GM12878 (cell line): ENCODE data around the gene IFNAR1. TPM values are rescaled to one million over a fixed set of nuclear protein-coding genes. Genes with fewer than 3 reads are reported as not detected.
"Not testable (repeated sequence)": the region's sequence is repeated elsewhere in the genome, so short reads cannot be mapped to it uniquely, and the experiment has no call there.

ENCODE experiments used
- ATAC-seq: fragments of 200-7000 bp; cut with Tn5 transposase; 3 replicates; pipeline ENCODE4 v1.9.1; 2020; ENCODE audit warnings: mild to moderate bottlenecking, moderate library complexity
- BruUV-seq: library from RNA; stranded (reverse); fragments of 400-500 nt; replicated peaks from 2 replicates; lab custom pipeline; 2021; lab: Mats Ljungman, UMichigan
- CTCF ChIA-PET: fragments of 300-600 bp; sonication (Branson Sonifier 250); formaldehyde crosslinking; extraction: SDS; loops from one replicate; lab custom pipeline; 2021; ENCODE audit warnings: inconsistent platforms; lab: Yijun Ruan, JAX
- POLR2A ChIA-PET: fragments of 350-600 bp; formaldehyde crosslinking; extraction: SDS; loops from one replicate; lab custom pipeline; 2021; ENCODE audit warnings: inconsistent platforms; lab: Charles Lee
- RAD21 ChIA-PET: fragments of 300-600 bp; sonication (Branson Sonifier 250); formaldehyde crosslinking; loops from one replicate; lab custom pipeline; 2023; ENCODE audit warnings: antibody characterized with exemption; ENCODE audit not compliant: unreplicated experiment; lab: Charles Lee
- SMC1A ChIA-PET: fragments of 300-600 bp; sonication (Branson Sonifier 250); formaldehyde crosslinking; loops from one replicate; lab custom pipeline; 2023; ENCODE audit not compliant: unreplicated experiment, uncharacterized antibody; lab: Charles Lee
- DNase-seq: peaks from one replicate; pipeline ENCODE4 v3.0.0-alpha.2; 2011; ENCODE audit warnings: low read depth, low spot score
- FAIRE-seq: peaks from 3 replicates; lab custom pipeline; 2011; peaks lifted over from hg19 to GRCh38; lab: Jason Lieb, UNC
- H2AFZ ChIP-seq: 2 replicates; pipeline ENCODE4 v1.6.0; 2011; ENCODE audit warnings: low read depth, low read length, control low read depth; ENCODE audit not compliant: control insufficient read depth
- H3K27ac ChIP-seq: 2 replicates; pipeline ENCODE4 v1.5.1; 2011; ENCODE audit warnings: control low read depth; ENCODE audit not compliant: control insufficient read depth, insufficient read depth
- H3K27me3 ChIP-seq, 2 experiments: replicated peaks in 1 of 2; 2 replicates each; pipeline versions ENCODE4 v1.6.0 to v1.6.1; 2011; ENCODE audit warnings: low read length in 1 of 2; ENCODE audit not compliant: control insufficient read depth in 2 of 2, insufficient read depth in 2 of 2
- H3K36me3 ChIP-seq, 2 experiments: 2 replicates each; pipeline ENCODE4 v1.5.1; 2011; ENCODE audit warnings: low read length in 1 of 2; ENCODE audit not compliant: control insufficient read depth in 2 of 2, insufficient read depth in 2 of 2
- H3K4me1 ChIP-seq: 2 replicates; pipeline ENCODE4 v1.6.1; 2011; ENCODE audit warnings: mild to moderate bottlenecking, low read length, moderate library complexity, mixed read lengths; ENCODE audit not compliant: control insufficient read depth, insufficient read depth
- H3K4me2 ChIP-seq: 2 replicates; pipeline ENCODE4 v1.6.0; 2011; ENCODE audit warnings: control low read depth; ENCODE audit not compliant: control insufficient read depth, insufficient read depth
- H3K4me3 ChIP-seq: fragments of 200-600 bp; sonication (generic); 2 replicates; pipeline ENCODE4 v1.5.1; 2016
- H3K79me2 ChIP-seq: 2 replicates; pipeline ENCODE4 v1.6.0; 2011; ENCODE audit warnings: low read length; ENCODE audit not compliant: control insufficient read depth, insufficient read depth
- H3K9ac ChIP-seq: 2 replicates; pipeline ENCODE4 v1.8.0; 2011; ENCODE audit warnings: low read length, control low read depth, mixed read lengths; ENCODE audit not compliant: control insufficient read depth, insufficient read depth
- H3K9me3 ChIP-seq: replicated peaks from 3 replicates; pipeline ENCODE4 v1.5.1; 2011; ENCODE audit warnings: mild to moderate bottlenecking, low read length; ENCODE audit not compliant: control insufficient read depth, insufficient read depth
- H4K20me1 ChIP-seq: 2 replicates; pipeline ENCODE4 v1.6.0; 2011; ENCODE audit not compliant: control insufficient read depth, insufficient read depth
- CBX3 ChIP-seq: fragments of 200-600 bp; sonication (generic); IDR thresholded peaks from 2 replicates; pipeline ENCODE4 v1.6.1; 2016; ENCODE audit warnings: low read depth, borderline replicate concordance
- HDAC6 ChIP-seq: fragments of 200-600 bp; sonication (generic); IDR thresholded peaks from one replicate; pipeline ENCODE4 v1.8.0; 2017; ENCODE audit warnings: antibody characterized with exemption; ENCODE audit not compliant: unreplicated experiment
- MLLT1 ChIP-seq: fragments of 450-650 bp; IDR thresholded peaks from 2 replicates; pipeline ENCODE4 v1.6.1; 2016; ENCODE audit warnings: mild to moderate bottlenecking
- TAF1 ChIP-seq: IDR thresholded peaks from 2 replicates; pipeline ENCODE4 v1.6.1; 2011; ENCODE audit warnings: mild to moderate bottlenecking, low read depth, low read length, borderline replicate concordance
- WGBS: methylation state at CpG from one replicate; pipeline ENCODE4 v1.1.6; 2016; ENCODE audit warnings: low lambda C conversion rate; ENCODE audit not compliant: insufficient replicate concordance, insufficient coverage; ENCODE audit errors: missing lambda C conversion rate; 5-methylcytosine and 5-hydroxymethylcytosine counted together
- in situ Hi-C: fragments of 300-500 bp; cut with MboI; formaldehyde crosslinking; loops from 9 replicates; pipeline ENCODE4 v1.14.3; 2018; ENCODE audit warnings: mixed read lengths
- intact Hi-C: fragments of 100-400 bp; cut with micrococcal nuclease; formaldehyde crosslinking; loops from one replicate; pipeline ENCODE4 v1.14.2; 2022; ENCODE audit not compliant: unreplicated experiment
- polyA plus RNA-seq, 11 experiments: library from polyadenylated mRNA; depleted of rRNA in 4 of 11; unstranded in 6 of 11; stranded (reverse) in 5 of 11; fragments of >200 nt; fragmentation: Nextera tagmentation in 4 of 11; fragmentation: Illumina TruSeq in 1 of 11; extraction: Ambion mirVana in 4 of 11; extraction: Trizol in 1 of 11; gene quantifications; 1 replicate in 1 of 11; 2 replicates in 10 of 11; pipeline versions ENCODE4 v1.2.1 to v1.2.3, GENCODE V29; 2011 to 2016; ENCODE audit warnings: inconsistent platforms in 2 of 11, missing spikeins in 2 of 11, low read depth in 1 of 11
- total RNA-seq, 4 experiments: library from RNA; depleted of rRNA in 3 of 4; stranded (reverse); fragments of >200 nt in 3 of 4; fragmentation: Illumina TruSeq in 1 of 4; extraction: Trizol in 1 of 4; gene quantifications; 2 replicates each; pipeline versions ENCODE4 v1.2.1 to v1.2.3, GENCODE V29; 2013 to 2021

Gene IFNAR1
- total and polyA plus RNA-seq, 10 of the 15 experiments (the other 5 are each of a cell fraction or from before 2014, with no cell fraction given), result 12.0 to 62.4 (median 24.6) TPM

GRCh38 chr21:33362044-33362555 is 37.3 kb downstream of the IFNAR1 start (continued):
- no peak for TF ChIP-seq CBX3
- no peak for TF ChIP-seq HDAC6
- TF ChIP-seq TAF1, result peak; percentile 50; the same call in 1 of the 2 replicates
- no peak; the same call in 1 of the 2 replicates for TF ChIP-seq MLLT1

GRCh38 chr21:33363911-33364609 is 39.3 kb downstream of the IFNAR1 start:
- intact Hi-C loops, result loop anchor here (5.0 kb wide), 2 partner anchors 43 to 97 kb away; partner anchors contain the start of gene IL10RB
- H3K27me3 ChIP-seq, in situ Hi-C loops, H3K9ac ChIP-seq, H3K4me2 ChIP-seq, H3K27ac ChIP-seq, FAIRE-seq, H3K36me3 ChIP-seq, H4K20me1 ChIP-seq, H3K4me3 ChIP-seq, ATAC-seq, DNase-seq, BruUV-seq, H3K79me2 ChIP-seq: not testable (repeated sequence)
- POLR2A ChIA-PET, result interaction anchor here (0.6 to 1.1 kb wide), 4 partner anchors 12 to 167 kb away, joined by 3 to 5 read pairs (median 4); no protein-coding TSS in a partner anchor
- Histone ChIP-seq H3K9me3 (peaks cover 19% of the 10 kb centered on the region), H3K4me1 (peaks cover 24% of the 10 kb centered on the region), H2AFZ (peak overlapping the region; percentile 28)
- CTCF ChIA-PET, result interaction anchor here (0.6 to 7.6 kb wide), 11 partner anchors 10 to 242 kb away, joined by 3 to 182 read pairs (median 3); no protein-coding TSS in a partner anchor
- SMC1A ChIA-PET, result interaction anchor here (0.5 to 6.2 kb wide), 12 partner anchors 9 to 164 kb away, joined by 3 to 39 read pairs (median 3); no protein-coding TSS in a partner anchor
- RAD21 ChIA-PET, result interaction anchor here (1.3 to 2.1 kb wide), 4 partner anchors 10 to 49 kb away, joined by 3 to 7 read pairs (median 4); no protein-coding TSS in a partner anchor
- WGBS, result 61% methylated on average over 10 of the region's 10 CpGs
